KMS-11 (cell line): ENCODE data around the gene RFTN1.

Experiments
- H2AFZ ChIP-seq: fragments of 200-600 bp; sonication (generic); 2 replicates; pipeline ENCODE4 v1.6.1; 2016; ENCODE audit warnings: antibody characterized with exemption, mixed run types, low read depth
- H3K27ac ChIP-seq: fragments of 200-600 bp; sonication (generic); 2 replicates; pipeline ENCODE4 v1.6.1; 2016; ENCODE audit warnings: mild to moderate bottlenecking, mixed run types
- H3K27me3 ChIP-seq: fragments of 200-600 bp; sonication (generic); 2 replicates; pipeline ENCODE4 v1.6.1; 2017; ENCODE audit warnings: mild to moderate bottlenecking, low read depth, mixed run types, moderate library complexity; ENCODE audit not compliant: insufficient read depth
- H3K36me3 ChIP-seq: fragments of 200-600 bp; sonication (generic); 2 replicates; pipeline ENCODE4 v1.6.1; 2017; ENCODE audit warnings: mild to moderate bottlenecking, mixed run types; ENCODE audit not compliant: insufficient read depth
- H3K4me1 ChIP-seq: fragments of 200-600 bp; sonication (generic); 2 replicates; pipeline ENCODE4 v1.6.1; 2016; ENCODE audit warnings: mild to moderate bottlenecking, low read depth, mixed run types; ENCODE audit not compliant: poor library complexity, severe bottlenecking
- H3K4me2 ChIP-seq: fragments of 200-600 bp; sonication (generic); 2 replicates; pipeline ENCODE4 v1.7.0; 2016; ENCODE audit warnings: mild to moderate bottlenecking, mixed run types
- H3K4me3 ChIP-seq: fragments of 200-600 bp; sonication (generic); IDR thresholded peaks from 2 replicates; pipeline ENCODE4 v1.6.1; 2017; ENCODE audit warnings: low read depth, low read length, mixed read lengths; ENCODE audit not compliant: insufficient read depth
- H3K79me2 ChIP-seq: fragments of 200-600 bp; sonication (generic); 2 replicates; pipeline ENCODE4 v1.6.1; 2016; ENCODE audit warnings: low read depth, mixed run types; ENCODE audit not compliant: insufficient read depth
- H3K9ac ChIP-seq: fragments of 200-600 bp; sonication (generic); 2 replicates; pipeline ENCODE4 v1.6.1; 2016; ENCODE audit warnings: mild to moderate bottlenecking, mixed run types
- H4K20me1 ChIP-seq: fragments of 200-600 bp; sonication (generic); 2 replicates; pipeline ENCODE4 v1.6.1; 2016; ENCODE audit warnings: mild to moderate bottlenecking, mixed run types; ENCODE audit not compliant: insufficient read depth
- CTCF ChIP-seq: fragments of 200-600 bp; sonication (generic); conservative IDR thresholded peaks from 2 replicates; pipeline ENCODE4 v1.6.1; 2017; ENCODE audit warnings: low read depth, mild to moderate bottlenecking, antibody characterized with exemption, low read length, moderate library complexity, mixed read lengths

RFTN1 gene

GRCh38 chr3:16370503-16370871 lies 143.0 kb downstream of the RFTN1 start:
- Histone ChIP-seq H3K27ac (no peak overlapping the region), H3K4me3 (no peak overlapping the region), H3K4me1 (no peaks in the 10 kb centered on the region), H4K20me1 (no peaks in the 10 kb centered on the region), H3K79me2 (no peaks in the 10 kb centered on the region), H2AFZ (no peak overlapping the region), H3K36me3 (no peaks in the 10 kb centered on the region), H3K27me3 (no peaks in the 10 kb centered on the region), H3K4me2 (no peak overlapping the region), H3K9ac (no peak overlapping the region)
- TF ChIP-seq CTCF, result no peak

- no peak overlapping the region for H3K4me3 ChIP-seq
- H3K27ac ChIP-seq, result no peak overlapping the region
- no peaks in the 10 kb centered on the region for H3K79me2 ChIP-seq
- no peak for TF ChIP-seq CTCF
- H3K4me2 ChIP-seq, result no peak overlapping the region
- no peak overlapping the region for H3K9ac ChIP-seq
- no peaks in the 10 kb centered on the region for H4K20me1 ChIP-seq
- no peaks in the 10 kb centered on the region for H3K36me3 ChIP-seq
- H3K27me3 ChIP-seq, result no peaks in the 10 kb centered on the region
- no peak overlapping the region for H2AFZ ChIP-seq
- no peaks in the 10 kb centered on the region for H3K4me1 ChIP-seq
Measured at GRCh38 chr3:16369885-16370284, 143.6 kb downstream of the RFTN1 start.

GRCh38 chr3:16369276-16369675 lies 144.2 kb downstream of the RFTN1 start:
- H3K9ac ChIP-seq, result no peak overlapping the region
- TF ChIP-seq CTCF, result no peak
- no peaks in the 10 kb centered on the region for H3K4me1 ChIP-seq
- no peaks in the 10 kb centered on the region for H3K79me2 ChIP-seq
- H4K20me1 ChIP-seq, result no peaks in the 10 kb centered on the region
- no peak overlapping the region for H3K27ac ChIP-seq
- no peak overlapping the region for H2AFZ ChIP-seq
- no peaks in the 10 kb centered on the region for H3K27me3 ChIP-seq
- H3K4me3 ChIP-seq, result no peak overlapping the region
- H3K4me2 ChIP-seq, result no peak overlapping the region
- no peaks in the 10 kb centered on the region for H3K36me3 ChIP-seq

- TF ChIP-seq CTCF, result no peak
- Histone ChIP-seq H2AFZ (no peak overlapping the region), H3K9ac (no peak overlapping the region), H3K4me3 (no peak overlapping the region), H3K36me3 (no peaks in the 10 kb centered on the region), H3K27me3 (no peaks in the 10 kb centered on the region), H3K79me2 (no peaks in the 10 kb centered on the region), H3K4me2 (no peak overlapping the region), H4K20me1 (no peaks in the 10 kb centered on the region), H3K27ac (no peak overlapping the region), H3K4me1 (no peaks in the 10 kb centered on the region)
Measured at GRCh38 chr3:16366581-16366980, 146.9 kb downstream of the RFTN1 start.
